Muscle of back (tissue), 11 donors: ENCODE results near the gene PDE6A. TPM values are rescaled to one million over a fixed set of nuclear protein-coding genes. Genes with fewer than 3 reads are reported as not detected.

Source experiments
- DNase-seq, 3 donors: peaks; one replicate each; pipeline versions ENCODE4 v3.0.0 to v3.0.0-alpha.2; 2013
- polyA plus RNA-seq, 10 donors: library from polyadenylated mRNA; unstranded; fragments of 120-200 nt; gene quantifications; one replicate each; pipeline ENCODE4 v1.2.1, GENCODE V29; 2013; ENCODE audit not compliant: insufficient read length in 10 of 10

The PDE6A gene
- polyA plus RNA-seq, 10 donors = 0.03 to 0.12 (median 0.06) TPM

DNA sequence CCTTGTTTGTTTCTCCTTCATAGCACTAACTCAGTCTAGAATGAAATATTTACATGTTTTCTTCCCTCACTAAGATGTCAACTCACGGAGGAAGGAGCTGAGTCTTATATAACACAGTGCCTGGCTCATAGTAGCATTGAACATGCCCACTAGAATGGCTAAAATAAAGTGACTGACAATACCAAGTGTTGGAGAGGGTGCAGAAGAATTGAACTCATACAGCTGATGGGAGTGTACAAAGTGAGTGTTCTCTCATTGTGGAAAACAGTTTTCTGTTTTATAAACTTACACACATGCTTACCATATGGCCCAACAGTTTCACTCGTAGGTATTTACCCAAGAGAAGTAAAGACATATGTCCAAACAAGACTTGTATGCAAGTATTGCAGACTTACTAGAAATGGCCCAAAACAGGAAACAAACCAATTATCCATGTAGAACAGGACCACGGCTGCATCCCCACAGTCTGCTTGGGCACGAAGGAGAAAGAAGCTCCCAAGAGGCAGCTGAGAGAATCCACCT, 127.0 kb downstream of the PDE6A start:
- no peak for DNase-seq

DNA sequence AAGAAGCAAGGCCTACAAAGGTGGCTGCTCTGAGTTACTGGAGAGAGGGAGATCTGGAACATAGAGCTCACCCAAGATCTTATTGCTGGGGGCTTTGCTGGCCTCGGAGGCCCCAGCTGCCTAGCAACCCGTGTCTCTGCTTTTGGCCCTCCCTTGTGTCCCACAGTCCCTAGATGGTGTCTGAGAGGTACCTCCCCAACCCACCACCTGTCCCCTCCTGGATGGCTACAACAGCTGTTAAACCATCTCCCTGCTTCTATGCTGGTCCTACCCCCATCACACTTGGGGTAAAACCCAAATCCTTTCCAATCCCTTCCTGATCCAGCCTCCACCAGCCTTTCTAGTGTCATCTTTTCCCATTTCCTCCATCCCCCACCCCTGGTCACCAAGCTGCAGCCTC, 127.9 kb downstream of the PDE6A start:
- no peak for DNase-seq

DNA sequence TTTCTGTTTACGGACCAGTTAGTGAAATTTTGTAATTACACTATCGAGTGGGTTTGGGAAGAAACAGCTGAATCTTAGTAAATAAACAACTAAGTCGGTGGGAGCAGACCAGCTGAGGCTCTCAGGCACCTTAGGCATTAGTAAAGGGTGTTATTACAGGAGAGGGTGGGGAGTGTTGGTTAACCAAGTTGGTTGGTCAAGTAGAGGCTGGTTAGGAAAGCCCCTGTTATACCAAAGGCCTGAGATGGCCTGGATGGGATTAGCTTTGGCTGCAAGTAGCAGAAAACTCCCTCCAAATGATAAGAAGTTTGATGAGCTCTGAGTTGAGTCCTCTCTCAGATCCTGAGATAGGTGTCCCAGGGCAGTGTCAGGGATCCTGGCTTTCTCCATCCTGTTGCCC, 133.1 kb downstream of the PDE6A start:
- no peak for DNase-seq

DNA sequence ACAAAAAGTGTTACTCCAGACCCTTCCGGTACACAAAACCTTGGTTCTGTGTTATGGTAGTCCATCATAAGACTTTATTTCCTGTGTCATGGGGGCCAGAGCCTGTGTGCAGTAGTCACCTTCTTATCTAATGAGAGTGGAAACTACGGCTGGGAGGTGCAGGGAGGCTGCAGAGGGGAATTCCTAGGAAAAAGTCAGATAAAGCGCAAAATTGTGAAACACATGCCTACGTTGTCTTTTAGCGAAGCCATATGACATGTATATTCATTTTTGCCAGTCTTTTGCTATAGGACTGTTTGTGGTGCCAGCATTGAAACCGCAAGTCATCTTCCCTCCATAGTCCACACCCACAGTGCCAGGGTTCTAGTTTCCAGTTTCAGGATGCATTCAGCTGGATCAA, 133.7 kb downstream of the PDE6A start:
- no peak for DNase-seq

DNA sequence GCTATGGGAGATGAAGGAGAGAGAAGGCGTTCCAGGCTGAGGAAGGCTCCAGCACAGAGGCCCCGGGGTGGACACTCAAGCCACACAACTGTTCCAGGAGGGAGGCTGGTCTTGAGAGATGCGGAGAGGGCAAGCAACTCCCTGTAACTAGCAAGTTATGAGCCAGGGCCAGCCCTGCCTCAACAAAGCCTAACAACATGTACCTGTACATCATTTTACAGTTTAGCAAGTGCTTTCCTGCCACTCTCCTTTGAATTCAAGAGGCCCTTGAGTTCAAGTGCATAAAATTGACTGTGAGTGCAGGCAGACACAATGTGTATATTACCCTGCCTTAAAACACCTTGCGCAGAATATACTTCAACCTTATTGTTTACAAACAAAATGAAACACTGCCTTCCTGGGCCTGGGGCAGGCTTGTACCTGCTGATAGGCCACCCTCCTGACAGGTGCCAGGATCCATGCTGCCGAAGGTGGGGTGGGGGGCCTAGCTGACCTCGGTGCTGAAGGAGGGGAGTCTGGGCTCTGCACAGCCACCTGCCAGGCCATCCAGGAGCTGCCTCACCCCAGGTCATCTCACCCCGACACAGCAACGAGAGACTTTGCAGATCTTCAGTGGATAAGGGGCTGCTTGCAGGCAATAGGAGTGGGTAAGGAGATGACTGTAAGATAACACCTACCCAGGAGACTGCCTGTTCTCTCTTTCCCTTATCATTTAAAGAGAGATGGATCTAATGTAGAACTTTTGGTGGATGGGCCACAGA, 134.5 kb downstream of the PDE6A start:
- DNase-seq = no peak

DNA sequence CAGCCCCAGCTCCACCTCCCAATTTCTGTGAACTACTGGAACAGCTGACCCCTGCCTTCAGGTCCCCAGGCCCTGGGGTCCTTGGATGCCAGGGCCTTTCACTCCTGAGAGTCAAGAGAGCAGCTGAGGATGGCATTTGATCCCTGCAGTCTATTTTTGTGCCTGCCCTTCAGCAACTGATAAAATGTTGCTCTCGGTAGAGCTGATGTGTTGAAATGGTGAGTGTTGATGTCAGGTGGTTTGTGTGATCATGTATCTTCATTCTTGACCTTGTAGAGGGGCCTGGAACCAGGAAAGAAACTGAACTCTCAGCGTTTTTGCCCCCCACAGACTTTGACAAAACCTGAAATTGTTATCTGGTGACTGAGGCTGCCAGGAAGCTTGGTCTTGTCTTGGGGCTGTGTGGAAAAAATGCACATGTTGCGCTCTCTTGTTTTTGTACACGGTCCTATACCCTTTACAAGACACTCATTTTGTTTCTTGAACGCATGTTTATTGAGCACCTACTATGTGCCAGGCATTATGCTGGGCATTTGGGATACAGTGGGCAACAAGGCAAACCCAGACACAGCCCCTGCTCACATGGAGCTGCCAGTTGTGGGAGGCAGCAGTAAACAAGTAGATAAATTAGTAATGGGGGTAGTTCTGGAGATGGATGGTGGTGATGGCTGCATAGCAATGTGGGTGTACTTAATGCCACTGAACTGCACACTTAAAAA, 136.2 kb downstream of the PDE6A start:
- peak in 2 of 3 donors; percentile 52 to 67 for DNase-seq

Other genes with a start within 250 kb of the PDE6A start
- gene PPARGC1B, start 214.5 kb downstream of the PDE6A start, polyA plus RNA-seq = 1 to 10 TPM; 3.5 to 9.0 (median 6.3) TPM
- gene SLC26A2, start 16.0 kb upstream of the PDE6A start, polyA plus RNA-seq = 10 to 100 TPM in 9 of 10 donors, 1 to 10 TPM in 1; 9.4 to 13.1 (median 11.3) TPM
- gene TIGD6, start 55.9 kb upstream of the PDE6A start, polyA plus RNA-seq = 1 to 10 TPM; 1.8 to 3.2 (median 2.5) TPM
- 10 to 100 TPM; 13.2 to 30.9 (median 19.6) TPM for gene HMGXB3, start 55.9 kb upstream of the PDE6A start, polyA plus RNA-seq
- 10 to 100 TPM; 23.4 to 36.4 (median 27.8) TPM for gene CSF1R, start 141.8 kb upstream of the PDE6A start, polyA plus RNA-seq
- 100 to 1,000 TPM in 9 of 10 donors, 10 to 100 TPM in 1; 89.2 to 173 (median 143) TPM for gene PDGFRB, start 211.1 kb upstream of the PDE6A start, polyA plus RNA-seq
- gene CDX1, start 222.0 kb upstream of the PDE6A start, polyA plus RNA-seq = under 1 TPM in 7 of 10 donors, not detected in 3; 0.13 to 0.63 (median 0.24) TPM
- 1 to 10 TPM in 1 of 10 donors, under 1 TPM in 9; 0.15 to 1.7 (median 0.41) TPM for gene SLC6A7, start 245.3 kb upstream of the PDE6A start, polyA plus RNA-seq